Mononuclear cell (primary cell): ENCODE data around the gene FAXDC2. TPM values are rescaled to one million over a fixed set of nuclear protein-coding genes. Genes with fewer than 3 reads are reported as not detected.

ENCODE experiments used
- H3K27me3 ChIP-seq: 2 replicates; pipeline ENCODE4 v1.6.0; 2011; ENCODE audit warnings: low read length, control low read depth; ENCODE audit not compliant: insufficient read depth
- H3K4me1 ChIP-seq: 2 replicates; pipeline ENCODE4 v1.5.1; 2011; ENCODE audit warnings: mild to moderate bottlenecking, low read length, control low read depth; ENCODE audit not compliant: insufficient read depth
- H3K4me3 ChIP-seq: 2 replicates; pipeline ENCODE4 v1.5.1; 2011; ENCODE audit warnings: mild to moderate bottlenecking, low read length, moderate library complexity
- H3K9me3 ChIP-seq: 2 replicates; pipeline ENCODE4 v1.5.1; 2011; ENCODE audit warnings: low read depth, mild to moderate bottlenecking, control low read depth, low read length
- total RNA-seq: library from RNA; depleted of rRNA; stranded (reverse); fragments of >200 nt; gene quantifications from one replicate; pipeline ENCODE4 v1.2.3, GENCODE V29; 2012

FAXDC2 gene
- 17.8 TPM for total RNA-seq

GRCh38 chr5:154850255-154851062, at the start of gene FAXDC2:
Gene FAXDC2, minus strand, starts transcription at chr5:154850603. Its CDS starts 12,425 bp downstream, at chr5:154838178.
- Histone ChIP-seq H3K27me3 (no peaks in the 10 kb centered on the region), H3K9me3 (no peaks in the 10 kb centered on the region), H3K4me1 (peaks cover 14% of the 10 kb centered on the region), H3K4me3 (no peak within 1 kb of the TSS)

GRCh38 chr5:154900066-154900465, 49.7 kb upstream of the FAXDC2 start:
- no peak overlapping the region for H3K4me3 ChIP-seq
- no peaks in the 10 kb centered on the region for H3K27me3 ChIP-seq
- H3K4me1 ChIP-seq, result no peaks in the 10 kb centered on the region
- no peaks in the 10 kb centered on the region for H3K9me3 ChIP-seq

- no peak overlapping the region for H3K4me3 ChIP-seq
- no peaks in the 10 kb centered on the region for H3K27me3 ChIP-seq
- no peaks in the 10 kb centered on the region for H3K9me3 ChIP-seq
- H3K4me1 ChIP-seq, result no peaks in the 10 kb centered on the region
These were observed 48.9 kb upstream of the FAXDC2 start for GRCh38 chr5:154899151-154899816.

- Histone ChIP-seq H3K27me3 (no peaks in the 10 kb centered on the region), H3K4me1 (no peaks in the 10 kb centered on the region), H3K9me3 (no peaks in the 10 kb centered on the region), H3K4me3 (no peak overlapping the region)
These were observed 47.8 kb upstream of the FAXDC2 start for GRCh38 chr5:154898210-154898609.

- H3K4me1 ChIP-seq, result no peaks in the 10 kb centered on the region
- no peaks in the 10 kb centered on the region for H3K9me3 ChIP-seq
- H3K4me3 ChIP-seq, result no peak overlapping the region
- no peaks in the 10 kb centered on the region for H3K27me3 ChIP-seq
These were observed 46.3 kb upstream of the FAXDC2 start for GRCh38 chr5:154896562-154897165.

GRCh38 chr5:154895606-154896561, 45.5 kb upstream of the FAXDC2 start:
- Histone ChIP-seq H3K9me3 (no peaks in the 10 kb centered on the region), H3K4me1 (no peaks in the 10 kb centered on the region), H3K4me3 (no peak overlapping the region), H3K27me3 (no peaks in the 10 kb centered on the region)

- H3K4me1 ChIP-seq, result no peaks in the 10 kb centered on the region
- no peak overlapping the region for H3K4me3 ChIP-seq
- H3K9me3 ChIP-seq, result no peaks in the 10 kb centered on the region
- H3K27me3 ChIP-seq, result no peaks in the 10 kb centered on the region
These were observed 43.0 kb upstream of the FAXDC2 start for GRCh38 chr5:154893381-154893780.

- H3K4me1 ChIP-seq, result no peaks in the 10 kb centered on the region
- peaks cover 2% of the 10 kb centered on the region for H3K9me3 ChIP-seq
- no peaks in the 10 kb centered on the region for H3K27me3 ChIP-seq
- no peak overlapping the region for H3K4me3 ChIP-seq
These were observed 42.0 kb upstream of the FAXDC2 start for GRCh38 chr5:154892369-154892771.

- Histone ChIP-seq H3K27me3 (no peaks in the 10 kb centered on the region), H3K4me1 (peaks cover 8% of the 10 kb centered on the region), H3K4me3 (no peak overlapping the region), H3K9me3 (peaks cover 29% of the 10 kb centered on the region)
These were observed 35.0 kb upstream of the FAXDC2 start for GRCh38 chr5:154885439-154885838.

GRCh38 chr5:154884424-154884823, 34.0 kb upstream of the FAXDC2 start:
- Histone ChIP-seq H3K4me3 (no peak overlapping the region), H3K27me3 (no peaks in the 10 kb centered on the region), H3K9me3 (peaks cover 29% of the 10 kb centered on the region), H3K4me1 (peaks cover 8% of the 10 kb centered on the region)

- Histone ChIP-seq H3K4me3 (no peak overlapping the region), H3K4me1 (peaks cover 8% of the 10 kb centered on the region), H3K27me3 (no peaks in the 10 kb centered on the region), H3K9me3 (peaks cover 24% of the 10 kb centered on the region)
These were observed 31.6 kb upstream of the FAXDC2 start for GRCh38 chr5:154881986-154882385.

GRCh38 chr5:154878642-154879335, 28.4 kb upstream of the FAXDC2 start:
- Histone ChIP-seq H3K4me1 (no peaks in the 10 kb centered on the region), H3K27me3 (no peaks in the 10 kb centered on the region), H3K9me3 (no peaks in the 10 kb centered on the region), H3K4me3 (no peak overlapping the region)

GRCh38 chr5:154873791-154874331, 23.5 kb upstream of the FAXDC2 start:
- Histone ChIP-seq H3K27me3 (no peaks in the 10 kb centered on the region), H3K9me3 (no peaks in the 10 kb centered on the region), H3K4me3 (no peak overlapping the region)

GRCh38 chr5:154871734-154872133, 21.3 kb upstream of the FAXDC2 start:
- H3K27me3 ChIP-seq, result no peaks in the 10 kb centered on the region
- no peaks in the 10 kb centered on the region for H3K9me3 ChIP-seq
- no peaks in the 10 kb centered on the region for H3K4me1 ChIP-seq
- no peak overlapping the region for H3K4me3 ChIP-seq

More at GRCh38 chr5:154873791-154874331, 23.5 kb upstream of the FAXDC2 start:
- no peaks in the 10 kb centered on the region for H3K4me1 ChIP-seq
